ENCODE measurements around the gene OR10T2. TPM values are rescaled to one million over a fixed set of nuclear protein-coding genes. Genes with fewer than 3 reads are reported as not detected.
"Not testable (repeated sequence)": the region's sequence is repeated elsewhere in the genome, so short reads cannot be mapped to it uniquely, and the experiment has no call there.

The OR10T2 gene
- not detected for polyA plus RNA-seq (ENCODE audit: insufficient read length in 4 of 4)

GRCh38 chr1:158398818-158399514 lies at the start of gene OR10T2:
Gene OR10T2, minus strand, starts transcription at chr1:158399466. Its CDS starts 0 bp downstream, at chr1:158399466.
- DNase-seq (ENCODE audit: low read depth in 4 of 4, low spot score in 3 of 4), result no peak

- no peak for DNase-seq (ENCODE audit: low read depth in 4 of 4, low spot score in 3 of 4)
Observed at GRCh38 chr1:158445376-158445775, 46.1 kb upstream of the OR10T2 start.

- no peak for DNase-seq (ENCODE audit: low read depth in 4 of 4, low spot score in 3 of 4)
Observed at GRCh38 chr1:158434741-158435140, 35.5 kb upstream of the OR10T2 start.

- DNase-seq (ENCODE audit: low read depth in 4 of 4, low spot score in 3 of 4), result not testable (repeated sequence)
Observed at GRCh38 chr1:158430163-158430562, 30.9 kb upstream of the OR10T2 start.

- no peak for DNase-seq (ENCODE audit: low read depth in 4 of 4, low spot score in 3 of 4)
Observed at GRCh38 chr1:158426137-158426536, 26.9 kb upstream of the OR10T2 start, which contains the start of gene OR10K2. Gene OR10K2, minus strand, starts transcription at chr1:158426237. Its CDS starts 5,371 bp downstream, at chr1:158420866.

- DNase-seq (ENCODE audit: low read depth in 4 of 4, low spot score in 3 of 4), result no peak
Observed at GRCh38 chr1:158425027-158425426, 25.8 kb upstream of the OR10T2 start.

GRCh38 chr1:158422212-158422611 lies 22.9 kb upstream of the OR10T2 start:
- no peak for DNase-seq (ENCODE audit: low read depth in 4 of 4, low spot score in 3 of 4)

GRCh38 chr1:158417586-158417985 lies 18.3 kb upstream of the OR10T2 start:
- no peak for DNase-seq (ENCODE audit: low read depth in 4 of 4, low spot score in 3 of 4)

GRCh38 chr1:158414651-158415345 lies 15.5 kb upstream of the OR10T2 start:
- DNase-seq (ENCODE audit: low read depth in 4 of 4, low spot score in 3 of 4), result no peak

GRCh38 chr1:158407092-158407491 lies 7.8 kb upstream of the OR10T2 start:
- DNase-seq (ENCODE audit: low read depth in 4 of 4, low spot score in 3 of 4), result no peak

GRCh38 chr1:158400871-158401270 lies 1.6 kb upstream of the OR10T2 start:
- no peak for DNase-seq (ENCODE audit: low read depth in 4 of 4, low spot score in 3 of 4)

GRCh38 chr1:158396646-158397045 lies 2.6 kb downstream of the OR10T2 start:
- DNase-seq (ENCODE audit: low read depth in 4 of 4, low spot score in 3 of 4), result peak in 1 of 4 donors; percentile 2

- DNase-seq (ENCODE audit: low read depth in 4 of 4, low spot score in 3 of 4), result no peak
Observed at GRCh38 chr1:158393476-158393875, 5.8 kb downstream of the OR10T2 start.

GRCh38 chr1:158391099-158391498 lies 8.2 kb downstream of the OR10T2 start:
- DNase-seq (ENCODE audit: low read depth in 4 of 4, low spot score in 3 of 4), result no peak

- no peak for DNase-seq (ENCODE audit: low read depth in 4 of 4, low spot score in 3 of 4)
Observed at GRCh38 chr1:158390331-158390730, 8.9 kb downstream of the OR10T2 start.

- DNase-seq (ENCODE audit: low read depth in 4 of 4, low spot score in 3 of 4), result no peak
Observed at GRCh38 chr1:158374860-158375259, 24.4 kb downstream of the OR10T2 start.

- DNase-seq (ENCODE audit: low read depth in 4 of 4, low spot score in 3 of 4), result not testable (repeated sequence)
Observed at GRCh38 chr1:158374101-158374500, 25.2 kb downstream of the OR10T2 start.

- DNase-seq (ENCODE audit: low read depth in 4 of 4, low spot score in 3 of 4), result no peak
Observed at GRCh38 chr1:158371188-158371953, 27.9 kb downstream of the OR10T2 start.

GRCh38 chr1:158366783-158367182 lies 32.5 kb downstream of the OR10T2 start:
- no peak for DNase-seq (ENCODE audit: low read depth in 4 of 4, low spot score in 3 of 4)

GRCh38 chr1:158362941-158363340 lies 36.3 kb downstream of the OR10T2 start:
- DNase-seq (ENCODE audit: low read depth in 4 of 4, low spot score in 3 of 4), result no peak

GRCh38 chr1:158362482-158362881 lies 36.8 kb downstream of the OR10T2 start:
- DNase-seq (ENCODE audit: low read depth in 4 of 4, low spot score in 3 of 4), result no peak
